IMR-90 (cell line): Measurements from ENCODE around the gene SMIM14. TPM values are rescaled to one million over a fixed set of nuclear protein-coding genes. Genes with fewer than 3 reads are reported as not detected.
A peak's percentile ranks its signal among the peaks of the same experiment; 100 is the strongest.
"Not testable (repeated sequence)": the region's sequence is repeated elsewhere in the genome, so short reads cannot be mapped to it uniquely, and the experiment has no call there.

Experiments
- ATAC-seq: fragments of 200-7000 bp; cut with Tn5 transposase; 2 replicates; pipeline ENCODE4 v1.9.1; 2020; ENCODE audit warnings: low read depth, mild to moderate bottlenecking, moderate library complexity
- BruUV-seq: library from RNA; stranded (reverse); fragments of 400-500 nt; replicated peaks from 2 replicates; lab custom pipeline; 2021; lab: Mats Ljungman, UMichigan
- CTCF ChIA-PET: fragments of 300-600 bp; formaldehyde crosslinking; extraction: SDS; loops from one replicate; lab custom pipeline; 2021; ENCODE audit warnings: antibody characterized with exemption; lab: Yijun Ruan, JAX
- POLR2A ChIA-PET: fragments of 300-600 bp; sonication (Branson Sonifier 250); formaldehyde crosslinking; loops from one replicate; lab custom pipeline; 2022; ENCODE audit warnings: antibody characterized with exemption; ENCODE audit not compliant: unreplicated experiment; lab: Charles Lee
- DNase-seq: peaks from one replicate; pipeline ENCODE4 v3.0.0; 2013
- H2AFZ ChIP-seq: replicated peaks from 2 replicates; pipeline ENCODE3; 2013; ENCODE audit warnings: low read length, mild to moderate bottlenecking; ENCODE audit not compliant: poor library complexity
- H2AK5ac ChIP-seq: 2 replicates; pipeline ENCODE4 v1.6.1; 2013; ENCODE audit warnings: low read depth, low read length, inconsistent platforms
- H2AK9ac ChIP-seq: replicated peaks from 2 replicates; pipeline ENCODE3; 2013; ENCODE audit warnings: mild to moderate bottlenecking, low read depth, low read length, moderate library complexity; ENCODE audit not compliant: poor library complexity
- H2BK120ac ChIP-seq: 2 replicates; pipeline ENCODE4 v1.6.1; 2013; ENCODE audit warnings: low read depth, low read length, inconsistent platforms
- H2BK15ac ChIP-seq: 3 replicates; pipeline ENCODE4 v1.6.1; 2013; ENCODE audit warnings: low read depth, low read length, inconsistent platforms
- H2BK20ac ChIP-seq: 2 replicates; pipeline ENCODE4 v1.6.1; 2013; ENCODE audit warnings: low read depth, mild to moderate bottlenecking, inconsistent platforms, low read length, moderate library complexity
- H2BK5ac ChIP-seq: 2 replicates; pipeline ENCODE4 v1.6.1; 2013; ENCODE audit warnings: mild to moderate bottlenecking, low read depth, low read length, inconsistent platforms; ENCODE audit not compliant: poor library complexity, severe bottlenecking
- H3K14ac ChIP-seq: replicated peaks from 2 replicates; pipeline ENCODE4 v1.6.1; 2013; ENCODE audit warnings: low read depth, low read length, inconsistent platforms
- H3K18ac ChIP-seq: 2 replicates; pipeline ENCODE4 v1.6.1; 2013; ENCODE audit warnings: low read depth, low read length, control low read depth
- H3K23ac ChIP-seq: 2 replicates; pipeline ENCODE4 v1.6.1; 2013; ENCODE audit warnings: low read depth, low read length, inconsistent platforms
- H3K27ac ChIP-seq: 2 replicates; pipeline ENCODE4 v1.5.1; 2013; ENCODE audit warnings: mild to moderate bottlenecking, control low read depth, low read length; ENCODE audit not compliant: insufficient read depth
- H3K27me3 ChIP-seq: 2 replicates; pipeline ENCODE4 v1.6.1; 2013; ENCODE audit warnings: low read length; ENCODE audit not compliant: control insufficient read depth, insufficient read depth
- H3K36me3 ChIP-seq: 2 replicates; pipeline ENCODE4 v1.6.1; 2013; ENCODE audit warnings: low read length, mixed read lengths; ENCODE audit not compliant: control insufficient read depth, insufficient read depth
- H3K4ac ChIP-seq: 2 replicates; pipeline ENCODE4 v1.6.1; 2013; ENCODE audit warnings: low read depth, low read length, inconsistent platforms
- H3K4me1 ChIP-seq: 2 replicates; pipeline ENCODE4 v1.6.1; 2013; ENCODE audit warnings: low read length, mixed read lengths; ENCODE audit not compliant: control insufficient read depth, insufficient read depth
- H3K4me2 ChIP-seq: 2 replicates; pipeline ENCODE4 v1.6.1; 2013; ENCODE audit warnings: low read depth, mild to moderate bottlenecking, control low read depth, low read length, moderate library complexity
- H3K4me3 ChIP-seq: 2 replicates; pipeline ENCODE4 v1.5.1; 2013; ENCODE audit warnings: low read depth, mild to moderate bottlenecking, control low read depth, low read length, moderate library complexity; ENCODE audit not compliant: insufficient read depth
- H3K56ac ChIP-seq: 2 replicates; pipeline ENCODE4 v1.6.1; 2013; ENCODE audit warnings: low read length, inconsistent platforms; ENCODE audit not compliant: insufficient read depth; ENCODE audit errors: extremely low read depth
- H3K79me1 ChIP-seq, 2 experiments: 2 replicates each; pipeline ENCODE4 v1.6.1; 2013; ENCODE audit warnings: low read length in 2 of 2, inconsistent platforms in 1 of 2, low read depth in 1 of 2
- H3K9ac ChIP-seq: 2 replicates; pipeline ENCODE4 v1.6.1; 2013; ENCODE audit warnings: low read depth, low read length, control low read depth
- H3K9me1 ChIP-seq: 2 replicates; pipeline ENCODE4 v1.6.1; 2013; ENCODE audit warnings: low read length, inconsistent platforms; ENCODE audit not compliant: insufficient read depth
- H3K9me3 ChIP-seq: 2 replicates; pipeline ENCODE4 v1.6.1; 2013; ENCODE audit warnings: low read length; ENCODE audit not compliant: control insufficient read depth, insufficient read depth
- H4K20me1 ChIP-seq: 2 replicates; pipeline ENCODE4 v1.6.1; 2013; ENCODE audit warnings: low read length, inconsistent platforms; ENCODE audit not compliant: insufficient read depth
- H4K5ac ChIP-seq: 2 replicates; pipeline ENCODE4 v1.6.1; 2013; ENCODE audit warnings: mild to moderate bottlenecking, low read depth, low read length, control low read depth
- H4K8ac ChIP-seq, 2 experiments: 2 replicates each; pipeline ENCODE4 v1.6.1; 2013; ENCODE audit warnings: low read depth in 2 of 2, low read length in 2 of 2, control low read depth in 1 of 2, inconsistent platforms in 1 of 2
- H4K91ac ChIP-seq: 2 replicates; pipeline ENCODE4 v1.6.1; 2013; ENCODE audit warnings: low read depth, low read length, inconsistent platforms; ENCODE audit not compliant: insufficient read depth
- WGBS, 2 experiments: methylation state at CpG; one replicate each; pipeline versions ENCODE4 v1.1.5 to v1.1.7; 2013; ENCODE audit warnings: missing lambda C conversion rate in 2 of 2; ENCODE audit not compliant: insufficient read length in 1 of 2; ENCODE audit errors: extremely low coverage in 2 of 2; 5-methylcytosine and 5-hydroxymethylcytosine counted together
- dilution Hi-C: fragments of 300-500 bp; cut with HindIII; formaldehyde crosslinking; loops from one replicate; pipeline ENCODE4 v1.14.3; 2018; ENCODE audit warnings: low sequenced_read_pairs; ENCODE audit not compliant: unreplicated experiment
- in situ Hi-C: fragments of 300-500 bp; cut with MboI; formaldehyde crosslinking; loops from 3 replicates; pipeline ENCODE4 v1.14.3; 2019; ENCODE audit warnings: low sequenced_read_pairs, inconsistent platforms, mixed read lengths
- intact Hi-C: fragments of 100-400 bp; cut with micrococcal nuclease; formaldehyde crosslinking; loops from 2 replicates; pipeline ENCODE4 v1.10.0; 2022
- polyA plus RNA-seq, 3 experiments: library from polyadenylated mRNA; depleted of rRNA; stranded (reverse); fragments of >200 nt; gene quantifications; 2 replicates each; pipeline ENCODE4 v1.2.3, GENCODE V29; 2012; ENCODE audit warnings: low replicate concordance in 1 of 3
- total RNA-seq: library from RNA; depleted of rRNA; stranded (reverse); fragments of >200 nt; gene quantifications from 2 replicates; pipeline ENCODE4 v1.2.3, GENCODE V29; 2012

SMIM14 gene
- total and polyA plus RNA-seq, 2 of the 4 experiments (the other 2 are of a cell fraction) = 15.6 to 20.9 TPM

GRCh38 chr4:39515669-39516401, 122.8 kb downstream of the SMIM14 start:
- CTCF ChIA-PET, H3K27me3 ChIP-seq, H3K4me1 ChIP-seq, BruUV-seq, DNase-seq, H3K56ac ChIP-seq, H2AFZ ChIP-seq, in situ Hi-C loops, ATAC-seq, H3K4me2 ChIP-seq, dilution Hi-C loops, intact Hi-C loops, H4K20me1 ChIP-seq, H3K9me3 ChIP-seq, H3K4me3 ChIP-seq, H3K9me1 ChIP-seq, H3K9ac ChIP-seq, H3K4ac ChIP-seq, POLR2A ChIA-PET, H2AK5ac ChIP-seq, H3K14ac ChIP-seq, H2AK9ac ChIP-seq: not testable (repeated sequence)
- Histone ChIP-seq H3K18ac (peak overlapping the region; percentile 18), H3K79me1 (peaks cover 23 to 54% of the 10 kb centered on the region in 2 experiments), H3K23ac (peak overlapping the region; percentile 51; the same call in 1 of the 2 replicates), H4K5ac (peak overlapping the region; percentile 72; the same call in 1 of the 2 replicates), H3K36me3 (peaks cover 37% of the 10 kb centered on the region), H2BK15ac (0 out of 3 replicates have a peak overlapping the region, but pooled peaks have one; percentile 33), H3K27ac (peak overlapping the region; percentile 66), H4K91ac (peak overlapping the region; percentile 70; the same call in 1 of the 2 replicates), H2BK20ac (0 out of 2 replicates have a peak overlapping the region, but pooled peaks have one; percentile 66), H2BK120ac (peak overlapping the region; percentile 39), H2BK5ac (peak overlapping the region; percentile 88), H4K8ac (peak overlapping the region in 1 of 2 experiments; percentile 46; a peak in 2 of 4 replicates)
- WGBS, 2 experiments = 100% methylated on average over 1 of the region's 14 CpGs; no CpG with 5 or more reads in 1 of the 2 experiments
